Measurements from ENCODE around the gene SOS2.

GRCh38 chr14:50260511-50260910 lies 29.1 kb upstream of the SOS2 start:
- TF ChIP-seq CTCF (IDR thresholded peaks at IDR 0.05) = no peak
- no peak for TF ChIP-seq POLR2A (IDR thresholded peaks at IDR 0.05)

All from lower leg skin (tissue), 3 donors.